ENCODE measurements around the gene FIBP. TPM values are rescaled to one million over a fixed set of nuclear protein-coding genes. Genes with fewer than 3 reads are reported as not detected.

Gene FIBP
- total and polyA plus RNA-seq, 2 of the 8 experiments (the other 6 are each of a cell fraction or from before 2014, with no cell fraction given) = 74.3 to 173 TPM

GRCh38 chr11:65862191-65862735 is 26.0 kb downstream of the FIBP start:
- Histone ChIP-seq H2BK12ac (ENCODE audit: low read depth, low read length) (no peak overlapping the region), H2AK5ac (ENCODE audit: low read depth, low read length) (no peak overlapping the region), H3K27ac (ENCODE audit: low read depth, low read length) (no peak overlapping the region), H3K18ac (ENCODE audit: extremely low read depth, low read length) (no peak overlapping the region), H3K27me3 (replicated peaks in 1 of 4; ENCODE audit: control insufficient read depth in 3 of 4, extremely low read depth in 1 of 4, insufficient read depth in 3 of 4, low read length in 3 of 4) (no peaks in the 10 kb centered on the region), H3K4me1 (replicated peaks in 1 of 4; ENCODE audit: control insufficient read depth in 3 of 4, insufficient read depth in 4 of 4, low read length in 3 of 4) (peaks cover 0 to 10% (median 6%) of the 10 kb centered on the region in 4 experiments; a peak in 5 of 7 replicates), H3K23ac (ENCODE audit: insufficient read length) (no peak overlapping the region), H3K56ac (replicated peaks; ENCODE audit: insufficient read length, low read depth, low read length) (no peak overlapping the region), H4K8ac (ENCODE audit: extremely low read depth, insufficient read depth, low read length) (no peak overlapping the region; the same call in 1 of the 2 replicates), H3K36me3 (ENCODE audit: control insufficient read depth in 2 of 4, insufficient read depth in 4 of 4, low read length in 3 of 4) (peaks cover 5 to 17% (median 14%) of the 10 kb centered on the region in 4 experiments), H3K14ac (ENCODE audit: insufficient read length) (no peak overlapping the region), H3K23me2 (ENCODE audit: low read depth, low read length) (peaks cover 16% of the 10 kb centered on the region), H3K9me3 (ENCODE audit: insufficient read depth in 2 of 2, low read depth in 1 of 2, low read length in 1 of 2) (no peaks in the 10 kb centered on the region), H4K20me1 (replicated peaks in 1 of 2; ENCODE audit: control insufficient read depth in 1 of 2, insufficient read depth in 2 of 2, low read length in 2 of 2) (no peaks in the 10 kb centered on the region), H3K9ac (replicated peaks in 1 of 4; ENCODE audit: extremely low read depth in 1 of 4, low read depth in 3 of 4, low read length in 3 of 4) (no peak overlapping the region), H2AFZ (ENCODE audit: low read length) (no peak overlapping the region), H2BK15ac (ENCODE audit: low read length) (no peak overlapping the region), H3K4me3 (ENCODE audit: extremely low read depth in 1 of 4, insufficient read depth in 2 of 4, low read depth in 3 of 4, low read length in 4 of 4) (no peak overlapping the region), H2BK20ac (ENCODE audit: low read length) (no peak overlapping the region), H3K4ac (replicated peaks; ENCODE audit: insufficient read length, low read depth, low read length) (no peak overlapping the region), H2BK120ac (replicated peaks; ENCODE audit: low read depth, low read length) (no peak overlapping the region), H3K4me2 (ENCODE audit: insufficient read depth in 1 of 2, low read depth in 2 of 2, low read length in 2 of 2) (no peak overlapping the region; a peak in 1 of 4 replicates), H3K79me2 (ENCODE audit: control insufficient read depth in 1 of 2, insufficient read depth in 2 of 2, low read length in 2 of 2) (peaks cover 0 to 8% of the 10 kb centered on the region in 2 experiments; a peak in 1 of 4 replicates), H3K79me1 (ENCODE audit: low read depth, low read length) (no peaks in the 10 kb centered on the region; the same call in 1 of the 2 replicates), H4K91ac (replicated peaks; ENCODE audit: insufficient read length, low read length) (no peak overlapping the region), H2BK5ac (ENCODE audit: low read depth, low read length) (no peak overlapping the region), H4K5ac (ENCODE audit: insufficient read length, low read depth, low read length) (no peak overlapping the region)
- DNase-seq (ENCODE audit: low read depth in 1 of 2, low spot score in 2 of 2) (no peak), FAIRE-seq (no peak)
- 95% methylated on average over 4 of the region's 5 CpGs; no CpG with 5 or more reads in 1 of the 2 experiments for WGBS, 2 experiments (ENCODE audit: extremely low coverage in 1 of 2, insufficient coverage in 1 of 2, insufficient read length in 1 of 2, insufficient replicate concordance in 2 of 2, low coverage in 1 of 2, low lambda C conversion rate in 2 of 2, missing lambda C conversion rate in 1 of 2)
- POLR2A ChIA-PET (ENCODE audit: partially characterized antibody) = interaction anchor here (38.3 to 39.7 kb wide), 2 partner anchors 6 to 13 kb away, joined by 1071 read pairs; partner anchors contain the start of genes CCDC85B, CFL1, CTSW and EFEMP2
- CTCF ChIA-PET (ENCODE audit: partially characterized antibody) = interaction anchor here (1.3 to 9.9 kb wide), 6 partner anchors 10 to 46 kb away, joined by 4 to 191 read pairs (median 21); partner anchors contain the start of genes CCDC85B, CTSW, EFEMP2 and FIBP
- no peak for TF ChIP-seq FOSL1 (IDR thresholded peaks at IDR 0.05; ENCODE audit: insufficient read depth, low read depth, low read length)
- no peak for TF ChIP-seq CTBP2 (IDR thresholded peaks at IDR 0.05; ENCODE audit: borderline replicate concordance, insufficient read depth, insufficient read length, low read length)
- TF ChIP-seq TBP (IDR thresholded peaks at IDR 0.05; ENCODE audit: low read depth, low read length) = no peak
- TF ChIP-seq POLR2AphosphoS5 (IDR thresholded peaks at IDR 0.05; ENCODE audit: low read depth, low read length) = no peak
- TF ChIP-seq ATF2 (IDR thresholded peaks at IDR 0.05; ENCODE audit: low read length) = no peak
- no peak for TF ChIP-seq SP4 (IDR thresholded peaks at IDR 0.05; ENCODE audit: low read length)
- TF ChIP-seq YY1 (IDR thresholded peaks at IDR 0.05; ENCODE audit: low read depth, low read length) = no peak
- TF ChIP-seq BACH1 (IDR thresholded peaks at IDR 0.05; ENCODE audit: low read length) = no peak
- TF ChIP-seq SIRT6 (IDR thresholded peaks at IDR 0.05; ENCODE audit: low read length) = no peak
